B cell (primary cell): Measurements from ENCODE around the gene KIAA1210.

Experiments
- EZH2 ChIP-seq: IDR thresholded peaks from 2 replicates; pipeline ENCODE4 v1.6.1; 2012; ENCODE audit warnings: borderline replicate concordance, low read depth, mild to moderate bottlenecking, moderate library complexity, low read length; ENCODE audit not compliant: insufficient read depth, poor library complexity, severe bottlenecking
- TF ChIP-seq, protein P1 (sequence below): fragments of 200-600 bp; IDR thresholded peaks from one replicate; pipeline ENCODE4 v1.8.0; 2022; ENCODE audit warnings: antibody characterized with exemption, mild to moderate bottlenecking

DNA sequence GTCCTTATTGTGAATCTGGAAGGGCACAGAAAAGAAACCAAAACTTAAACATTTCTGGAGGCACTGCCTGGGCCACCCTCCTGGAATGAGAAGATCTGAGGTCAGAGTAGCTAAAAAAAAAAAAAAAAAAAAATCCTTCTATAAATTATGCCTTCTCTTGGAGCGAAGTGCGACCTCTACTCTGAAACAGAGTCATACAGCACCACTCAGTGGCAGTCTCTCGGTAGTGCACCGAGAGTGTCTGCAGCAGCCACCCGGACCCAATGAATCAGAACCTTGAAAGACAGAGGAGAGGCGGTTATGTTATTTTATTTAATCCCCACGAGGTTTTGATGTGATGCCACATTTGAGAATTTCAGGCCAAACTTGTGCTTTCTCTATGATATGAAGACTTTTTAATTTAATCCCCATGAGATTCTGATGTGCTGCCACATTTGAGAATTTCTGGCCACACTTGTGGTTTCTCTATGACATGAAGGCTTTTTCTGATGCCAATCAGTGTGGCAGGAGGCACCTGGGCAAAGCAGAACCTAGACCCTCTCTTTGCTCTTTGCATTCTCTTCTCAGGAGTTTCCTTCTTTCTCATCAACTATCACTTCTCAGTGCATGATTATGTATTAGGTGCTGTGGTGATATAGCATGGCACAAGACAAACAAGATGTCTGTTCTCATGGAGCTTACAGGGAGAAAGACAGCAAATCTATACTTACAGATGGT lies 60.4 kb downstream of the KIAA1210 start:
- TF ChIP-seq, protein P1, sequence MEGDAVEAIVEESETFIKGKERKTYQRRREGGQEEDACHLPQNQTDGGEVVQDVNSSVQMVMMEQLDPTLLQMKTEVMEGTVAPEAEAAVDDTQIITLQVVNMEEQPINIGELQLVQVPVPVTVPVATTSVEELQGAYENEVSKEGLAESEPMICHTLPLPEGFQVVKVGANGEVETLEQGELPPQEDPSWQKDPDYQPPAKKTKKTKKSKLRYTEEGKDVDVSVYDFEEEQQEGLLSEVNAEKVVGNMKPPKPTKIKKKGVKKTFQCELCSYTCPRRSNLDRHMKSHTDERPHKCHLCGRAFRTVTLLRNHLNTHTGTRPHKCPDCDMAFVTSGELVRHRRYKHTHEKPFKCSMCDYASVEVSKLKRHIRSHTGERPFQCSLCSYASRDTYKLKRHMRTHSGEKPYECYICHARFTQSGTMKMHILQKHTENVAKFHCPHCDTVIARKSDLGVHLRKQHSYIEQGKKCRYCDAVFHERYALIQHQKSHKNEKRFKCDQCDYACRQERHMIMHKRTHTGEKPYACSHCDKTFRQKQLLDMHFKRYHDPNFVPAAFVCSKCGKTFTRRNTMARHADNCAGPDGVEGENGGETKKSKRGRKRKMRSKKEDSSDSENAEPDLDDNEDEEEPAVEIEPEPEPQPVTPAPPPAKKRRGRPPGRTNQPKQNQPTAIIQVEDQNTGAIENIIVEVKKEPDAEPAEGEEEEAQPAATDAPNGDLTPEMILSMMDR: peak; percentile 63
- no peak for TF ChIP-seq EZH2
